GM23338 (cell line): ENCODE results near the gene POU3F1. TPM values are rescaled to one million over a fixed set of nuclear protein-coding genes. Genes with fewer than 3 reads are reported as not detected.

Experiments
- ATAC-seq: fragments of 200-7000 bp; cut with Tn5 transposase; 3 replicates; pipeline ENCODE4 v1.9.1; 2020
- DNase-seq: peaks from one replicate; pipeline ENCODE4 v3.0.0-alpha.2; 2015; ENCODE audit warnings: low spot score
- H2AFZ ChIP-seq: fragments of 200-600 bp; sonication (generic); 2 replicates; pipeline ENCODE4 v1.8.0; 2016; ENCODE audit warnings: antibody characterized with exemption, mild to moderate bottlenecking, moderate library complexity
- H3F3A ChIP-seq: fragments of 200-600 bp; sonication (generic); replicated peaks from 2 replicates; pipeline ENCODE4 v1.8.0; 2017; ENCODE audit warnings: antibody characterized with exemption, mixed run types, low read depth
- H3K27ac ChIP-seq: fragments of 200-600 bp; sonication (generic); 2 replicates; pipeline ENCODE4 v1.6.1; 2016; ENCODE audit warnings: low read depth
- H3K27me3 ChIP-seq: fragments of 200-600 bp; sonication (generic); 2 replicates; pipeline ENCODE4 v1.8.0; 2016; ENCODE audit warnings: mild to moderate bottlenecking, mixed run types, moderate library complexity; ENCODE audit not compliant: insufficient read depth
- H3K36me3 ChIP-seq: fragments of 200-600 bp; sonication (generic); 2 replicates; pipeline ENCODE4 v1.8.0; 2016; ENCODE audit warnings: mild to moderate bottlenecking; ENCODE audit not compliant: insufficient read depth
- H3K4me1 ChIP-seq: fragments of 200-600 bp; sonication (generic); 2 replicates; pipeline ENCODE4 v1.8.0; 2016; ENCODE audit warnings: mild to moderate bottlenecking, moderate library complexity; ENCODE audit not compliant: insufficient read depth
- H3K4me2 ChIP-seq: fragments of 200-600 bp; sonication (generic); 2 replicates; pipeline ENCODE4 v1.7.1; 2017; ENCODE audit warnings: mixed run types
- H3K4me3 ChIP-seq: fragments of 200-600 bp; sonication (generic); 2 replicates; pipeline ENCODE4 v1.6.1; 2016; ENCODE audit warnings: mixed run types
- H3K79me2 ChIP-seq: fragments of 200-600 bp; sonication (generic); replicated peaks from 2 replicates; pipeline ENCODE4 v1.8.0; 2017; ENCODE audit warnings: mild to moderate bottlenecking; ENCODE audit not compliant: insufficient read depth
- H3K9me2 ChIP-seq: fragments of 200-600 bp; sonication (generic); 2 replicates; pipeline ENCODE4 v1.8.0; 2017; ENCODE audit not compliant: insufficient read depth
- H4K20me1 ChIP-seq: fragments of 200-600 bp; sonication (generic); replicated peaks from 2 replicates; pipeline ENCODE4 v1.8.0; 2017; ENCODE audit warnings: mild to moderate bottlenecking; ENCODE audit not compliant: insufficient read depth
- H3K27ac Mint-ChIP-seq: 2 replicates; pipeline ENCODE4 v1.8.0; 2020; ENCODE audit warnings: inconsistent platforms, mild to moderate bottlenecking, moderate library complexity, mixed read lengths
- H3K27me3 Mint-ChIP-seq: 3 replicates; pipeline ENCODE4 v1.8.0; 2022; ENCODE audit warnings: low read depth, mild to moderate bottlenecking, moderate library complexity, mixed read lengths, inconsistent platforms; ENCODE audit not compliant: insufficient read depth, poor library complexity
- H3K36me3 Mint-ChIP-seq: 3 replicates; pipeline ENCODE4 v1.8.0; 2021; ENCODE audit warnings: low read depth, mild to moderate bottlenecking, inconsistent platforms, moderate library complexity, mixed read lengths
- H3K4me1 Mint-ChIP-seq: 3 replicates; pipeline ENCODE4 v1.8.0; 2020; ENCODE audit warnings: mild to moderate bottlenecking, inconsistent platforms, mixed read lengths
- H3K4me3 Mint-ChIP-seq: 3 replicates; pipeline ENCODE4 v1.8.0; 2021; ENCODE audit warnings: moderate library complexity, mild to moderate bottlenecking, inconsistent platforms, mixed read lengths
- H3K9me3 Mint-ChIP-seq: 3 replicates; pipeline ENCODE4 v1.8.0; 2020; ENCODE audit warnings: moderate library complexity, mild to moderate bottlenecking, inconsistent platforms, mixed read lengths
- CREB1 ChIP-seq: fragments of 250-450 bp; sonication (Bioruptor Pico); IDR thresholded peaks from 2 replicates; pipeline ENCODE4 v1.5.0; 2020; ENCODE audit warnings: low read depth, mild to moderate bottlenecking, moderate library complexity
- CTCF ChIP-seq, 2 experiments: fragments of 200-600 bp in 1 of 2; sonication (generic) in 1 of 2; conservative IDR thresholded peaks; 2 replicates each; pipeline versions ENCODE4 v1.5.1 to v1.6.1; 2016 to 2017; ENCODE audit warnings: antibody characterized with exemption in 2 of 2, low read depth in 2 of 2, mild to moderate bottlenecking in 2 of 2, moderate library complexity in 1 of 2
- ETS1 ChIP-seq: IDR thresholded peaks from 2 replicates; pipeline ENCODE4 v1.6.1; 2016; ENCODE audit warnings: antibody characterized with exemption
- EZH2phosphoT487 ChIP-seq: fragments of 200-600 bp; sonication (generic); IDR thresholded peaks from one replicate; pipeline ENCODE4 v1.8.1; 2018; ENCODE audit warnings: antibody characterized with exemption; ENCODE audit not compliant: unreplicated experiment
- JUNB ChIP-seq: IDR thresholded peaks from one replicate; pipeline ENCODE4 v1.6.1; 2016; ENCODE audit warnings: antibody characterized with exemption; ENCODE audit not compliant: unreplicated experiment
- REST ChIP-seq: IDR thresholded peaks from one replicate; pipeline ENCODE4 v1.6.1; 2018; ENCODE audit warnings: antibody characterized with exemption; ENCODE audit not compliant: unreplicated experiment
- ZNF114 ChIP-seq: fragments of 250-450 bp; sonication (Bioruptor Pico); IDR thresholded peaks from 2 replicates; pipeline ENCODE4 v1.5.0; 2020; ENCODE audit warnings: mild to moderate bottlenecking, moderate library complexity
- ZNF331 ChIP-seq: fragments of 250-450 bp; sonication (Bioruptor Pico); IDR thresholded peaks from 2 replicates; pipeline ENCODE4 v1.5.0; 2020; ENCODE audit warnings: low read depth, mild to moderate bottlenecking, moderate library complexity
- ZNF462 ChIP-seq: fragments of 250-450 bp; sonication (Bioruptor Pico); IDR thresholded peaks from 2 replicates; pipeline ENCODE4 v1.5.0; 2020; ENCODE audit warnings: mild to moderate bottlenecking, moderate library complexity
- polyA plus RNA-seq: library from polyadenylated mRNA; unstranded; fragments of >200 nt; fragmentation: Nextera tagmentation; extraction: Ambion mirVana; gene quantifications from 2 replicates; pipeline ENCODE4 v1.2.1, GENCODE V29; 2016
- total RNA-seq: library from RNA; depleted of rRNA; stranded (reverse); fragments of >200 nt; shearing (Covaris generic); gene quantifications from 2 replicates; pipeline ENCODE4 v1.2.3, GENCODE V29; 2014

Gene POU3F1
- total and polyA plus RNA-seq, 2 experiments from 2014 or later: 3.6 to 11.5 TPM

GRCh38 chr1:38095454-38095931 is 48.9 kb upstream of the POU3F1 start (continued):
- TF ChIP-seq ETS1 (no peak), ZNF331 (CRISPR knock-in tag) (no peak), CREB1 (CRISPR knock-in tag) (no peak), JUNB (no peak)

GRCh38 chr1:38094711-38095290 is 48.2 kb upstream of the POU3F1 start:
- H3K27me3 Mint-ChIP-seq: peaks cover 11% of the 10 kb centered on the region
- no peak overlapping the region for H3K27ac ChIP-seq
- no peaks in the 10 kb centered on the region for H3K9me2 ChIP-seq
- H4K20me1 ChIP-seq: no peaks in the 10 kb centered on the region
- H3K36me3 ChIP-seq: no peaks in the 10 kb centered on the region
- no peak overlapping the region for H3K4me3 Mint-ChIP-seq
- H3K27ac Mint-ChIP-seq: no peak overlapping the region
- no peak overlapping the region for H2AFZ ChIP-seq
- peaks cover 39% of the 10 kb centered on the region for H3K4me1 ChIP-seq
- 0 out of 2 replicates have a peak overlapping the region, but pooled peaks have one; percentile 49 for H3K4me2 ChIP-seq
- DNase-seq (no peak), ATAC-seq (no peak)
- H3F3A ChIP-seq: no peaks in the 10 kb centered on the region
- no peaks in the 10 kb centered on the region; the same call in 2 of the 3 replicates for H3K9me3 Mint-ChIP-seq
- H3K27me3 ChIP-seq: no peaks in the 10 kb centered on the region
- no peaks in the 10 kb centered on the region; the same call in 2 of the 3 replicates for H3K36me3 Mint-ChIP-seq
- H3K4me1 Mint-ChIP-seq: peaks cover 61% of the 10 kb centered on the region
- no peaks in the 10 kb centered on the region for H3K79me2 ChIP-seq
- no peak overlapping the region for H3K4me3 ChIP-seq
- no peak for TF ChIP-seq ZNF462 (CRISPR knock-in tag)
- no peak for TF ChIP-seq EZH2phosphoT487
- TF ChIP-seq CREB1 (CRISPR knock-in tag): no peak
- no peak for TF ChIP-seq ETS1
- TF ChIP-seq ZNF114 (CRISPR knock-in tag): no peak
- TF ChIP-seq ZNF331 (CRISPR knock-in tag): no peak
- no peak for TF ChIP-seq JUNB
- no peak for TF ChIP-seq REST
- TF ChIP-seq CTCF (conservative IDR thresholded peaks at IDR 0.05; ENCODE audit: low read depth in 2 of 2): no peak
